Measurements from ENCODE around the gene FAM227B.
"Not testable (repeated sequence)": the region's sequence is repeated elsewhere in the genome, so short reads cannot be mapped to it uniquely, and the experiment has no call there.

Gene FAM227B

DNA sequence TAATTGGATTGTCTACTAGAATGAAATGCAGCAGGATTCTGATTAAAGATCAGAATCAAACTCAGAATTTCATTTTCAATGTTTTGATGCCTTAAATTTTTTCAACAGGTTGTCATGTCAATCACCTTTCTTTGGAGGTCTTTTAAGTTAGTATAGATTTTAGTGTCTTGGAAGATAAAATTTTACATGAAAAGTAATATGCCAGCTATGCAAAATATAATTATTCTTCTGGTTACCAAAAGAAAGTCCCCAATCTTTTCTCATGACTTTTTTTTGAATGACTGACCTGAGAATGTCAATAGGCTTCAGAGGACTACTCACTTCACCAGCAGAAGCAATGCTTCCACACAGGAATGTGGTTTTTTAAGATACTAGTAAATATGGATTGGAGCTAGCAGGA lies 193.2 kb downstream of the FAM227B start:
- Histone ChIP-seq H3K4me1 (ENCODE audit: insufficient read depth, low read length) (peaks cover 8% of the 10 kb centered on the region; the same call in 1 of the 2 replicates), H3K36me3 (ENCODE audit: insufficient read depth, low read length) (no peaks in the 10 kb centered on the region), H3K9ac (ENCODE audit: low read depth, low read length) (no peak overlapping the region), H3K9me3 (ENCODE audit: control insufficient read depth, insufficient read depth, low read length) (no peaks in the 10 kb centered on the region)

GRCh38 chr15:49424954-49425353 lies 195.7 kb downstream of the FAM227B start:
- no peaks in the 10 kb centered on the region for H3K36me3 ChIP-seq (ENCODE audit: insufficient read depth, low read length)
- peaks cover 9% of the 10 kb centered on the region; the same call in 1 of the 2 replicates for H3K4me1 ChIP-seq (ENCODE audit: insufficient read depth, low read length)
- H3K9ac ChIP-seq (ENCODE audit: low read depth, low read length), result no peak overlapping the region
- H3K9me3 ChIP-seq (ENCODE audit: control insufficient read depth, insufficient read depth, low read length), result no peaks in the 10 kb centered on the region

- Histone ChIP-seq H3K36me3 (ENCODE audit: insufficient read depth, low read length) (no peaks in the 10 kb centered on the region), H3K4me1 (ENCODE audit: insufficient read depth, low read length) (peaks cover 9% of the 10 kb centered on the region; the same call in 1 of the 2 replicates), H3K9me3 (ENCODE audit: control insufficient read depth, insufficient read depth, low read length) (no peaks in the 10 kb centered on the region), H3K9ac (ENCODE audit: low read depth, low read length) (no peak overlapping the region)
Measured at GRCh38 chr15:49423901-49424550, 196.6 kb downstream of the FAM227B start.

GRCh38 chr15:49423021-49423420 lies 197.6 kb downstream of the FAM227B start, which contains the start of gene FGF7:
Gene FGF7, plus strand, starts transcription at chr15:49423242. Its CDS starts 1,056 bp downstream, at chr15:49424298.
- H3K9ac ChIP-seq (ENCODE audit: low read depth, low read length), result no peak within 1 kb of the TSS
- no peaks in the 10 kb centered on the region for H3K9me3 ChIP-seq (ENCODE audit: control insufficient read depth, insufficient read depth, low read length)
- no peaks in the 10 kb centered on the region for H3K36me3 ChIP-seq (ENCODE audit: insufficient read depth, low read length)
- H3K4me1 ChIP-seq (ENCODE audit: insufficient read depth, low read length), result peaks cover 9% of the 10 kb centered on the region; the same call in 1 of the 2 replicates

- peaks cover 9% of the 10 kb centered on the region; the same call in 1 of the 2 replicates for H3K4me1 ChIP-seq (ENCODE audit: insufficient read depth, low read length)
- no peaks in the 10 kb centered on the region for H3K36me3 ChIP-seq (ENCODE audit: insufficient read depth, low read length)
- H3K9ac ChIP-seq (ENCODE audit: low read depth, low read length), result no peak overlapping the region
- H3K9me3 ChIP-seq (ENCODE audit: control insufficient read depth, insufficient read depth, low read length), result no peaks in the 10 kb centered on the region
Measured at GRCh38 chr15:49421991-49422390, 198.6 kb downstream of the FAM227B start.

- no peak overlapping the region for H3K9ac ChIP-seq (ENCODE audit: low read depth, low read length)
- H3K4me1 ChIP-seq (ENCODE audit: insufficient read depth, low read length), result peaks cover 9% of the 10 kb centered on the region; the same call in 1 of the 2 replicates
- H3K36me3 ChIP-seq (ENCODE audit: insufficient read depth, low read length), result no peaks in the 10 kb centered on the region
- no peaks in the 10 kb centered on the region for H3K9me3 ChIP-seq (ENCODE audit: control insufficient read depth, insufficient read depth, low read length)
Measured at GRCh38 chr15:49418811-49419210, 201.8 kb downstream of the FAM227B start.

- H3K36me3 ChIP-seq (ENCODE audit: insufficient read depth, low read length), result no peaks in the 10 kb centered on the region
- no peaks in the 10 kb centered on the region for H3K4me1 ChIP-seq (ENCODE audit: insufficient read depth, low read length)
- no peak overlapping the region for H3K9ac ChIP-seq (ENCODE audit: low read depth, low read length)
- H3K9me3 ChIP-seq (ENCODE audit: control insufficient read depth, insufficient read depth, low read length), result no peaks in the 10 kb centered on the region
Measured at GRCh38 chr15:49415638-49416037, 205.0 kb downstream of the FAM227B start.

- Histone ChIP-seq H3K9me3 (ENCODE audit: control insufficient read depth, insufficient read depth, low read length) (no peaks in the 10 kb centered on the region), H3K9ac (ENCODE audit: low read depth, low read length) (no peak overlapping the region), H3K36me3 (ENCODE audit: insufficient read depth, low read length) (no peaks in the 10 kb centered on the region), H3K4me1 (ENCODE audit: insufficient read depth, low read length) (no peaks in the 10 kb centered on the region)
Measured at GRCh38 chr15:49415149-49415548, 205.5 kb downstream of the FAM227B start.

- no peaks in the 10 kb centered on the region for H3K4me1 ChIP-seq (ENCODE audit: insufficient read depth, low read length)
- H3K9me3 ChIP-seq (ENCODE audit: control insufficient read depth, insufficient read depth, low read length), result no peaks in the 10 kb centered on the region
- H3K36me3 ChIP-seq (ENCODE audit: insufficient read depth, low read length), result no peaks in the 10 kb centered on the region
- no peak overlapping the region for H3K9ac ChIP-seq (ENCODE audit: low read depth, low read length)
Measured at GRCh38 chr15:49412797-49413196, 207.8 kb downstream of the FAM227B start.

- Histone ChIP-seq H3K36me3 (ENCODE audit: insufficient read depth, low read length) (no peaks in the 10 kb centered on the region), H3K4me1 (ENCODE audit: insufficient read depth, low read length) (no peaks in the 10 kb centered on the region), H3K9me3 (ENCODE audit: control insufficient read depth, insufficient read depth, low read length) (no peaks in the 10 kb centered on the region), H3K9ac (ENCODE audit: low read depth, low read length) (no peak overlapping the region)
Measured at GRCh38 chr15:49410641-49411040, 210.0 kb downstream of the FAM227B start.

DNA sequence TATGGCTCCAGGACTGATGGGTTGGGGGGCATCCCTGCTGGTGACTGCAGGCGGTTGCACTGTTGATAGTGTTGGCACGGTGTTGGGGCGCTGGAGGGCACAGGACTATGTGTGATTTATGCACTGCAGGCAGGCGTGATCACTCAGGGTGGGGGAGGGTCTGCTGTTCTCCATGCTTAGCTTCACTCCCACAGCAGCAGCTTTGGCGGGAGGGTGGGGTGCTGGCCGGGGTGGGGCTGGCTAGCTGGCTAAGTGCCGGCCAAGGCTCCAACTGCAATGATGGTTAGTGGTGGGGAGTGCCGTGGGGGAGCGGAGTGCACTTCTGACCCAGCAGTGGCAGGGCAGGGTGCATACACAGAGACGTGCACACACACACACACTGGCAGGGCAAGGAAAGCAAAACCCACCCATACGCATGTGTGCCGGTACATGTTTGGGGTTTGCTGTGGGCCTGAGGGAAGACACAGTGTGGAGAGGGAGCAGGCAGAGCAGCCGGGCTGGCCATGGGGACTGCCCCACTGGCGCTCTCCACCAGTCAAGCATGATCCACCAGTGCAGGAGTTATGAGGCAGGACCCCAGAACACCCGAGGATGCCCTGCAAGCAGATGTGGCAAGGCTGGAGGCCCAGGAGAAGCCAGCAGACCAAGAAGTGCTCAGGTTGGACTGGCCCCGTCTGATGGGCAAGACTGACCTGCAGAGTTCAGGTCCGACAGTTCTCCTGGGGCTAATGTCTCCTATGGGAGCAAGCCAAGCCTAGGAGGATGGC lies 214.1 kb downstream of the FAM227B start:
- Histone ChIP-seq H3K9ac (ENCODE audit: low read depth, low read length) (no peak overlapping the region), H3K36me3 (ENCODE audit: insufficient read depth, low read length) (no peaks in the 10 kb centered on the region), H3K9me3 (ENCODE audit: control insufficient read depth, insufficient read depth, low read length) (no peaks in the 10 kb centered on the region; the same call in 1 of the 2 replicates), H3K4me1 (ENCODE audit: insufficient read depth, low read length) (no peaks in the 10 kb centered on the region)

- not testable (repeated sequence) for H3K36me3 ChIP-seq (ENCODE audit: insufficient read depth, low read length); H3K9ac ChIP-seq (ENCODE audit: low read depth, low read length); H3K9me3 ChIP-seq (ENCODE audit: control insufficient read depth, insufficient read depth, low read length); H3K4me1 ChIP-seq (ENCODE audit: insufficient read depth, low read length)
Measured at GRCh38 chr15:49402515-49403296, 217.9 kb downstream of the FAM227B start.

- Histone ChIP-seq H3K4me1 (ENCODE audit: insufficient read depth, low read length) (peaks cover 14% of the 10 kb centered on the region; the same call in 1 of the 2 replicates), H3K9me3 (ENCODE audit: control insufficient read depth, insufficient read depth, low read length) (no peaks in the 10 kb centered on the region), H3K9ac (ENCODE audit: low read depth, low read length) (no peak overlapping the region), H3K36me3 (ENCODE audit: insufficient read depth, low read length) (no peaks in the 10 kb centered on the region)
Measured at GRCh38 chr15:49387471-49387870, 233.1 kb downstream of the FAM227B start.

DNA sequence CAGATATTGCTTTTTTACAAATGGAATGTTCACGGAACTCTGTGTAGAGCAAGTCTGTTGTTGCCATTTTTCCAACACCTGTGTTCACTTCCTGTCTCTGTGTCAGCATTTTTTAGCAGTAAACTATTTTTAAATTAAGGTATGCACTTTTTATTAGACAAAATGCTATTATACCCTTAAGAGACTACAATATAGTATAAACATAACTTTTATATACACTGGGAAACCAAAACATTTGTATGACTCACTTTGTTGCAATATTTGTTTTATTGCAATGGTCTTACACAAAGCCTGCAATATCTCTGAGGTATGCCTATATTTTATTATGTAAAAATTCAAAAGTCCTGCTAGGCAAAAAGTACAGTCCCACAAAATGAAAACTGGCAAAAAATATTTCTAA lies 237.4 kb downstream of the FAM227B start:
- Histone ChIP-seq H3K9me3 (ENCODE audit: control insufficient read depth, insufficient read depth, low read length) (no peaks in the 10 kb centered on the region), H3K9ac (ENCODE audit: low read depth, low read length) (no peak overlapping the region), H3K4me1 (ENCODE audit: insufficient read depth, low read length) (peaks cover 13% of the 10 kb centered on the region), H3K36me3 (ENCODE audit: insufficient read depth, low read length) (no peaks in the 10 kb centered on the region)

Data from ES-I3 (cell line).